Bronchial epithelial cell (primary cell): ENCODE data around the gene RRH. TPM values are rescaled to one million over a fixed set of nuclear protein-coding genes. Genes with fewer than 3 reads are reported as not detected.
A peak's percentile ranks its signal among the peaks of the same experiment; 100 is the strongest.
"Not testable (repeated sequence)": the region's sequence is repeated elsewhere in the genome, so short reads cannot be mapped to it uniquely, and the experiment has no call there.

Experiments
- DNase-seq: peaks from one replicate; pipeline ENCODE4 v3.0.0-alpha.2; 2010; ENCODE audit warnings: low read depth
- FAIRE-seq: peaks from 2 replicates; lab custom pipeline; 2011; peaks lifted over from hg19 to GRCh38; lab: Jason Lieb, UNC
- H3K27me3 ChIP-seq: 2 replicates; pipeline ENCODE4 v1.5.1; 2011; ENCODE audit warnings: low read length; ENCODE audit not compliant: control insufficient read depth, insufficient read depth
- H3K36me3 ChIP-seq: 2 replicates; pipeline ENCODE4 v1.5.1; 2011; ENCODE audit warnings: low read length; ENCODE audit not compliant: control insufficient read depth, insufficient read depth
- H3K4me3 ChIP-seq: 2 replicates; pipeline ENCODE4 v1.5.1; 2011; ENCODE audit warnings: mild to moderate bottlenecking, low read depth, low read length, control low read depth
- total RNA-seq: library from RNA; depleted of rRNA; stranded (reverse); fragments of >200 nt; gene quantifications from 2 replicates; pipeline ENCODE4 v1.2.1, GENCODE V29; 2014
- TF ChIP-seq, protein P1 (sequence below): IDR thresholded peaks from 2 replicates; pipeline ENCODE4 v1.5.1; 2011; ENCODE audit warnings: mild to moderate bottlenecking, moderate library complexity, low read length, control low read depth, inconsistent platforms; ENCODE audit not compliant: insufficient read depth, severe bottlenecking

RRH gene
- total RNA-seq, 1 donor from 2014 or later = 0.26 TPM

DNA sequence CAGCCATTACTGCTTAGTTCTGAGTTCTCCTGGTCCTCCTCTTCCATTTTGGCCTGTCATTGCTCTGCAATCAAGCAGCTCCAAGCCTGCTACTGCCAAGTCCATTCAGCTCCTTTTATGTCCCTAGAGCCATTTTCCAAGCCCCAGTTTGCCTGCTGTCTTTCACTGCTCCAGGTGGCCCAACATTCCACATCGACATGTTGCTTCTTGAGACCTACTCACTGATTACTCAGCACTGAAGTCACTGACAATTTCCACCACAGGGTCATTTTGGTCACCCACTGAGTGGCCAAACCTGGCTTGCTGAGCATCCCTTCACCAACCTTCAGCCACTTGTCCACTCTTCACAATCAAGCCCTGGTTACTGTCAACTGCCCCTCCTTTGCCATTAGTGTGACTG lies 47.3 kb downstream of the RRH start:
- TF ChIP-seq, protein P1, sequence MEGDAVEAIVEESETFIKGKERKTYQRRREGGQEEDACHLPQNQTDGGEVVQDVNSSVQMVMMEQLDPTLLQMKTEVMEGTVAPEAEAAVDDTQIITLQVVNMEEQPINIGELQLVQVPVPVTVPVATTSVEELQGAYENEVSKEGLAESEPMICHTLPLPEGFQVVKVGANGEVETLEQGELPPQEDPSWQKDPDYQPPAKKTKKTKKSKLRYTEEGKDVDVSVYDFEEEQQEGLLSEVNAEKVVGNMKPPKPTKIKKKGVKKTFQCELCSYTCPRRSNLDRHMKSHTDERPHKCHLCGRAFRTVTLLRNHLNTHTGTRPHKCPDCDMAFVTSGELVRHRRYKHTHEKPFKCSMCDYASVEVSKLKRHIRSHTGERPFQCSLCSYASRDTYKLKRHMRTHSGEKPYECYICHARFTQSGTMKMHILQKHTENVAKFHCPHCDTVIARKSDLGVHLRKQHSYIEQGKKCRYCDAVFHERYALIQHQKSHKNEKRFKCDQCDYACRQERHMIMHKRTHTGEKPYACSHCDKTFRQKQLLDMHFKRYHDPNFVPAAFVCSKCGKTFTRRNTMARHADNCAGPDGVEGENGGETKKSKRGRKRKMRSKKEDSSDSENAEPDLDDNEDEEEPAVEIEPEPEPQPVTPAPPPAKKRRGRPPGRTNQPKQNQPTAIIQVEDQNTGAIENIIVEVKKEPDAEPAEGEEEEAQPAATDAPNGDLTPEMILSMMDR = no peak
- no peak for FAIRE-seq
- no peak overlapping the region for H3K4me3 ChIP-seq

DNA sequence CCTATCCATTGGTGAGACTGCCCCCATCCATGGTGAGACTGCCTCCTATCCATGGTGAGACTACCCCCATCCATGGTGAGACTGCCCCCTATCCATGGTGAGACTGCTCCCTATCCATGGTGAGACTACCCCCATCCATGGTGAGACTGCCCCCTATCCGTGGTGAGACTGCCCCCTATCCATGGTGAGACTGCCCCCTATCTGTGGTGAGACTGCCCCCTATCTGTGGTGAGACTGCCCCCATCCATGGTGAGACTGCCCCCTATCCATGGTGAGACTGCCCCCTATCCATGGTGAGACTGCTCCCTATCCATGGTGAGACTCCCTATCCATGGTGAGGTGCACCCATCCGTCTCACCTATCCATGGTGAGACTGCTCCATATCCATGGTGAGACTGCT lies 47.8 kb downstream of the RRH start:
- not testable (repeated sequence) for FAIRE-seq, H3K36me3 ChIP-seq, H3K4me3 ChIP-seq

More for the DNA sequence above, 47.3 kb downstream of the RRH start:
- H3K27me3 ChIP-seq = peaks cover 3% of the 10 kb centered on the region
- peak; percentile 53 for DNase-seq
- H3K36me3 ChIP-seq = no peaks in the 10 kb centered on the region

DNA sequence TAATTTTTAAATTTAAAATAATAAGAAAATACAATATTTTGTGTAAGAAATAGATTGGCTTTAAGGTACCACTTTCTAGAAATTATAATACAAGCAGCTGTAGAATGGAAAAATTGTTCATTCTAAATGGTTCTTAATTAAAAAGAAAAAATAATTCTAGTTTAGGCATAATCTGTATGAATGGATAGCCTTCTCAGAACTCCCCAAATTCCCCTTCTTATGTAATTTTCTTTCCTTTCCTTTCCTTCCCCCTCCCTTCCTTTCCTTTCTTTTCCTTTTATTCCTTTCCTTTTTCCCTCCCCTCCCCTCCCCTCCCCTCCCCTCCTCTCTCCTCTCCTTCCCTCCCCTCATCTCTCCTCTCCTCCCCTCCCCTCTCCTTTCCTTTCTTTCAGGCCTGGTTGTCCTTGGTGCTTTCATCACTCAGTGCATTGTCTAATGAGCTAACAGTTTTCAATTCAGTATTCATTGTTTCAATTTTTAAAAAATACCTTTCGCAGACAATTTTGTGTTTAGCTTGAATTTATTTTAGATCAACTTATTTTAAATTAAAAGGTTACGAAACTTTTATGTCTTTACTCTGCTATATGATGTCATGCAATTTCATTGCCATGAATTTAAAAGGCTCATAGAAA lies 49.0 kb downstream of the RRH start:
- FAIRE-seq = no peak

More for the DNA sequence above, 47.8 kb downstream of the RRH start:
- not testable (repeated sequence) for H3K27me3 ChIP-seq, DNase-seq

DNA sequence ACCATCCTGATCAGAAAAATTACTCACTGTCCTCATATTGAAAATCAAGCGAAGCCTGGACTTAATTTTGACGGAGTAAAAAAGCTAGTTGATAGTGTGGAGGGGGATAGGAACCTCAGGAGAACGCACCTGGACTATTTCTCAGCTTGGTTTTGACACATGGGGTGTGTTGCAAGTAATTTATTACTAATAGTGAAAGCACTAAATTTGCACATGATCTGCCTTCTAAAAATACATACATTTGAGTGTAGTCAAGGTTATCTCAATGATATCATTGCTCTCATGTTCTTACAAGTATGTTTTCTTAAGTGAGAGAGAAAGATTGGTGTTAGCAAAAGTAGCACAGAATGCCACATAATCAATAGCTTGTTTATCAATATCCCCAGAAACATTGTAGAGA lies 49.6 kb downstream of the RRH start:
- H3K36me3 ChIP-seq = no peaks in the 10 kb centered on the region
- H3K4me3 ChIP-seq = no peak overlapping the region
- peak; percentile 56 for DNase-seq
- TF ChIP-seq, protein P1 = no peak
- FAIRE-seq = no peak
- H3K27me3 ChIP-seq = peaks cover 3% of the 10 kb centered on the region

More for the DNA sequence above, 49.0 kb downstream of the RRH start:
- no peak overlapping the region for H3K4me3 ChIP-seq
- no peak for DNase-seq
- H3K36me3 ChIP-seq = no peaks in the 10 kb centered on the region
- TF ChIP-seq, protein P1 = no peak
- peaks cover 3% of the 10 kb centered on the region for H3K27me3 ChIP-seq

DNA sequence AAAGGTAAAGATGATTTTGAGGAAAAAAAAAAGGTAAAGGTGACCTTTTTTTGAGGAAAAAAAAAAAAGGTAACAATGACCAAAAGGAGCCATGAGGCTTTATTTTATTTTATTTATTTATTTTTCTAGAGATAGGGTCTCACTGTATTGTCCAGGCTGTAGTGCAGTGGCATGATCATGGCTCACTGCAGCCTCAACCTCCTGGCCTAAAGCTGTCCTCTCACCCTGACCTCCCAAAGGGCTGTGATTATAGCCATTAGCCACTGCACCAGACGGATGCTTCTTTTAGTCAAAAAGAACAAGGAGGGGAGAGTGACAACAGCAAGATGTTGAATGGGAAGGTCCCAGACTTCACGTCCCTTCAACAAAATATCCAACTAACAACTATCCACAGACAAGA lies 50.6 kb downstream of the RRH start:
- Histone ChIP-seq H3K4me3 (no peak overlapping the region), H3K27me3 (peaks cover 3% of the 10 kb centered on the region), H3K36me3 (no peaks in the 10 kb centered on the region)
- no peak for DNase-seq
- no peak for FAIRE-seq
- TF ChIP-seq, protein P1 = no peak

DNA sequence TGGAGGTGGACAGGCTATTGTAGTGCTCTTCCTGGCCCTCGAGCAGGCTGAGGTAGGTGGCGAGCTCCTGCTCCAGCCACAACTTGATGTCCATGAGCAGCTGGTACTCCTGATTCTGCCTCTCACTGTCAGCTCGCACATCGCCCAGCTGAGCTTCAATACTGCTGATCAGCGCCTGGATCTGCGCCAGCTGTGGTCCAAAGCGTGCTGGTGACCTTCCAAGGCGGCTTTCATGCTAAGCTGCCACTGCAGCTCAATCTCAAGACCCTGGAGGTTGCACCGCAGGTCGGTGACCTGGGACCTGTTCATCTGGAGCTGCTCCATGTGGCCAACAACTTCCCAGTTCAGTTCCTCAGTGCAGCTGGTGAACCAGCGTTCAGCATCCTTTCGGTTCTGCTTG lies 51.3 kb downstream of the RRH start:
- TF ChIP-seq, protein P1 = no peak
- FAIRE-seq (no peak), DNase-seq (no peak)
- Histone ChIP-seq H3K27me3 (peaks cover 3% of the 10 kb centered on the region), H3K4me3 (no peak overlapping the region), H3K36me3 (no peaks in the 10 kb centered on the region)
